Lung (tissue), 12 donors: Measurements from ENCODE around the gene SCAPER. TPM values are rescaled to one million over a fixed set of nuclear protein-coding genes. Genes with fewer than 3 reads are reported as not detected.
A peak's percentile ranks its signal among the peaks of the same experiment; 100 is the strongest.

Experiments
- ATAC-seq: fragments of 200-7000 bp; cut with Tn5 transposase; one replicate; pipeline ENCODE4 v1.9.1; 2020; ENCODE audit warnings: moderate number of reproducible peaks; ENCODE audit not compliant: insufficient read depth, low FRiP score
- DNase-seq, 3 donors: peaks; one replicate each; pipeline ENCODE4 v3.0.0-alpha.2; 2013 to 2017
- H3K27ac ChIP-seq, 2 donors: one replicate each; pipeline ENCODE4 v1.5.1; 2013; ENCODE audit warnings: mild to moderate bottlenecking in 2 of 2, moderate library complexity in 2 of 2, control low read depth in 1 of 2, inconsistent platforms in 1 of 2, low read depth in 1 of 2, low read length in 1 of 2
- H3K27me3 ChIP-seq, 3 donors: one replicate each; pipeline ENCODE4 v1.5.1; 2013; ENCODE audit warnings: low read length in 2 of 3; ENCODE audit not compliant: control insufficient read depth in 3 of 3, insufficient read depth in 3 of 3
- H3K36me3 ChIP-seq, 4 donors: one replicate each; pipeline ENCODE4 v1.5.1; 2013; ENCODE audit warnings: low read length in 4 of 4, mild to moderate bottlenecking in 1 of 4, moderate library complexity in 1 of 4; ENCODE audit not compliant: control insufficient read depth in 4 of 4, insufficient read depth in 4 of 4
- H3K4me1 ChIP-seq, 5 donors: one replicate each; pipeline ENCODE4 v1.5.1; 2013; ENCODE audit warnings: low read length in 5 of 5, mild to moderate bottlenecking in 2 of 5, moderate library complexity in 1 of 5; ENCODE audit not compliant: control insufficient read depth in 5 of 5, insufficient read depth in 5 of 5
- H3K4me3 ChIP-seq: one replicate; pipeline ENCODE4 v1.5.1; 2013; ENCODE audit warnings: mild to moderate bottlenecking, control low read depth, moderate library complexity
- H3K9ac ChIP-seq, 2 donors: one replicate each; pipeline ENCODE4 v1.5.1; 2013; ENCODE audit warnings: low read length in 2 of 2, control low read depth in 1 of 2; ENCODE audit not compliant: insufficient read depth in 1 of 2
- H3K9me3 ChIP-seq, 4 donors: one replicate each; pipeline ENCODE4 v1.5.1; 2013; ENCODE audit warnings: low read length in 3 of 4, mild to moderate bottlenecking in 1 of 4, moderate library complexity in 1 of 4; ENCODE audit not compliant: control insufficient read depth in 4 of 4, insufficient read depth in 3 of 4
- CTCF ChIP-seq: IDR thresholded peaks from 2 replicates; pipeline ENCODE4 v1.5.1; 2012; ENCODE audit warnings: mild to moderate bottlenecking; ENCODE audit errors: control extremely low read depth, extremely low read depth
- WGBS, 2 donors: extraction: QIAGEN DNeasy Blood & Tissue Kit; methylation state at CpG; one replicate each; pipeline ENCODE4 v1.1.7; 2013; 5-methylcytosine and 5-hydroxymethylcytosine counted together
- polyA plus RNA-seq, 2 donors: library from polyadenylated mRNA; stranded (reverse); fragments of 200-250 nt; gene quantifications; one replicate each; pipeline ENCODE4 v1.2.1, GENCODE V29; 2013
- total RNA-seq, 2 donors: library from RNA; depleted of rRNA in 1 of 2; stranded (reverse); fragments of >200 nt in 1 of 2; gene quantifications; one replicate each; pipeline ENCODE4 v1.2.1, GENCODE V29; 2014 to 2021
- donor health status: control.
- donor health status: control.
- donor health status: Bipolar disorder and iron deficiency.
- donor health status: healthy.
- donor health status: DM: yes; HTN: yes; CAD: no.

Gene SCAPER
- total and polyA plus RNA-seq, 4 donors = 3.9 to 40.2 (median 19.5) TPM

- Histone ChIP-seq H3K9ac (no peak overlapping the region), H3K4me1 (no peaks in the 10 kb centered on the region), H3K27me3 (no peaks in the 10 kb centered on the region), H3K36me3 (peaks cover 0 to 2% (median 0%) of the 10 kb centered on the region in 4 donors), H3K9me3 (no peaks in the 10 kb centered on the region), H3K4me3 (no peak overlapping the region), H3K27ac (no peak overlapping the region)
- no peak for TF ChIP-seq CTCF
- 94% methylated on average over 4 of the region's 4 CpGs for WGBS, 2 donors
- ATAC-seq (no peak), DNase-seq (no peak)
Measured at GRCh38 chr15:76667943-76668715, 237.0 kb downstream of the SCAPER start.

GRCh38 chr15:76664895-76665294 is 240.2 kb downstream of the SCAPER start:
- H3K4me3 ChIP-seq = no peak overlapping the region
- DNase-seq (no peak), ATAC-seq (no peak)
- no peak for TF ChIP-seq CTCF
- H3K9ac ChIP-seq = no peak overlapping the region
- 89 to 92% methylated on average over 5 of the region's 5 CpGs for WGBS, 2 donors
- H3K27ac ChIP-seq = no peak overlapping the region
- H3K27me3 ChIP-seq = no peaks in the 10 kb centered on the region
- H3K36me3 ChIP-seq = peaks cover 0 to 2% (median 2%) of the 10 kb centered on the region in 4 donors
- no peaks in the 10 kb centered on the region for H3K4me1 ChIP-seq
- no peaks in the 10 kb centered on the region for H3K9me3 ChIP-seq

DNA sequence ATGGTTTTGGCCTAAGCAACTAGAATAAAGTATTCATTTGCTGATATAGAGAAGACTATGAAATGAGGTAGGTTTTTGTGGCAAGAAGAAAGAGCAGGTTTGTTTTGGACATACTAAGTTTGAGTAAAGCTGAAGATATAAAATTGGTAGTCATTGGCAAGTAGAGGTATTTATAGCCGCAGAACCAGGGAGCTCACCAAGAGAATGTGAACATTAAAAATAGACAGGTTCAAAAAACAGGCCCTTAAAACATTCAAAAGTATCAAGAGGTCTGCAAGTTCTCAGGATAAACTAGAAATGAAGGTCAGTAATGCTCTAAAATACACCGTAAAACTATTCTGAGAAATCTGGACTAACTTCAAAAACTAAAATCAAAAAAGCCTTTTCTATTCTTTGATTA is 240.7 kb downstream of the SCAPER start:
- Histone ChIP-seq H3K4me1 (no peaks in the 10 kb centered on the region), H3K27me3 (no peaks in the 10 kb centered on the region), H3K9ac (no peak overlapping the region), H3K4me3 (no peak overlapping the region), H3K27ac (peak overlapping the region in 1 of 2 donors; percentile 21), H3K9me3 (no peaks in the 10 kb centered on the region), H3K36me3 (peaks cover 0 to 5% (median 2%) of the 10 kb centered on the region in 4 donors)
- 92 to 98% methylated on average over 2 of the region's 2 CpGs for WGBS, 2 donors
- ATAC-seq (no peak), DNase-seq (no peak)
- no peak for TF ChIP-seq CTCF
